Loucy (cell line): Measurements from ENCODE around the gene KIRREL3.

Experiments used
- H2AFZ ChIP-seq: fragments of 200-600 bp; sonication (generic); 2 replicates; pipeline ENCODE4 v1.6.0; 2016; ENCODE audit warnings: antibody characterized with exemption, mild to moderate bottlenecking, low read length, moderate library complexity
- H3F3A ChIP-seq: fragments of 200-600 bp; 2 replicates; pipeline ENCODE4 v1.6.0; 2016; ENCODE audit warnings: antibody characterized with exemption, low read depth, mild to moderate bottlenecking
- H3K27me3 ChIP-seq: fragments of 200-600 bp; sonication (generic); 2 replicates; pipeline ENCODE4 v1.6.1; 2014; ENCODE audit warnings: low read length, mild to moderate bottlenecking; ENCODE audit not compliant: insufficient read depth, poor library complexity, severe bottlenecking
- H3K36me3 ChIP-seq: fragments of 200-600 bp; sonication (generic); 2 replicates; pipeline ENCODE4 v1.6.1; 2016; ENCODE audit warnings: low read length; ENCODE audit not compliant: insufficient read depth
- H3K4me1 ChIP-seq: fragments of 200-600 bp; sonication (generic); 2 replicates; pipeline ENCODE4 v1.5.1; 2014; ENCODE audit warnings: low read length, mild to moderate bottlenecking; ENCODE audit not compliant: insufficient read depth, poor library complexity, severe bottlenecking
- H3K4me2 ChIP-seq: fragments of 200-600 bp; sonication (generic); 2 replicates; pipeline ENCODE4 v1.6.0; 2014; ENCODE audit warnings: antibody characterized with exemption, low read length, low read depth, mild to moderate bottlenecking; ENCODE audit not compliant: poor library complexity, severe bottlenecking
- H3K4me3 ChIP-seq: fragments of 200-600 bp; sonication (generic); 2 replicates; pipeline ENCODE4 v1.5.1; 2014; ENCODE audit warnings: low read length, mild to moderate bottlenecking, mixed read lengths; ENCODE audit not compliant: poor library complexity, severe bottlenecking
- H3K79me2 ChIP-seq: fragments of 200-600 bp; sonication (generic); 2 replicates; pipeline ENCODE4 v1.6.1; 2014; ENCODE audit warnings: low read length; ENCODE audit not compliant: insufficient read depth
- H3K9ac ChIP-seq: fragments of 200-600 bp; sonication (generic); 2 replicates; pipeline ENCODE4 v1.6.0; 2014; ENCODE audit warnings: mild to moderate bottlenecking, low read depth, low read length, moderate library complexity; ENCODE audit not compliant: poor library complexity, severe bottlenecking
- H3K9me2 ChIP-seq: fragments of 200-600 bp; sonication (generic); replicated peaks from 2 replicates; pipeline ENCODE4 v1.6.1; 2016; ENCODE audit warnings: low read depth, low read length, mixed read lengths
- H3K9me3 ChIP-seq: fragments of 200-600 bp; sonication (generic); 2 replicates; pipeline ENCODE4 v1.6.1; 2014; ENCODE audit warnings: mild to moderate bottlenecking, antibody characterized with exemption, low read length, low read depth; ENCODE audit not compliant: insufficient read depth
- H4K20me1 ChIP-seq: fragments of 200-600 bp; sonication (generic); 2 replicates; pipeline ENCODE4 v1.6.0; 2014; ENCODE audit warnings: antibody characterized with exemption, low read length, mild to moderate bottlenecking; ENCODE audit not compliant: insufficient read depth, poor library complexity, severe bottlenecking
- EZH2phosphoT487 ChIP-seq: fragments of 200-600 bp; IDR thresholded peaks from 2 replicates; pipeline ENCODE4 v1.6.1; 2018; ENCODE audit warnings: antibody characterized with exemption, mild to moderate bottlenecking, moderate library complexity, borderline replicate concordance
- TF ChIP-seq, protein P1 (sequence below): fragments of 200-600 bp; sonication (generic); conservative IDR thresholded peaks from 2 replicates; pipeline ENCODE4 v1.5.1; 2014; ENCODE audit warnings: mild to moderate bottlenecking, antibody characterized with exemption, low read length

KIRREL3 gene

GRCh38 chr11:126676536-126676935 lies 324.0 kb downstream of the KIRREL3 start:
- H3K9me3 ChIP-seq, result no peaks in the 10 kb centered on the region
- no peaks in the 10 kb centered on the region for H3K9me2 ChIP-seq
- H4K20me1 ChIP-seq, result no peaks in the 10 kb centered on the region
- no peaks in the 10 kb centered on the region for H3K79me2 ChIP-seq
- TF ChIP-seq EZH2phosphoT487, result no peak
- TF ChIP-seq, protein P1, sequence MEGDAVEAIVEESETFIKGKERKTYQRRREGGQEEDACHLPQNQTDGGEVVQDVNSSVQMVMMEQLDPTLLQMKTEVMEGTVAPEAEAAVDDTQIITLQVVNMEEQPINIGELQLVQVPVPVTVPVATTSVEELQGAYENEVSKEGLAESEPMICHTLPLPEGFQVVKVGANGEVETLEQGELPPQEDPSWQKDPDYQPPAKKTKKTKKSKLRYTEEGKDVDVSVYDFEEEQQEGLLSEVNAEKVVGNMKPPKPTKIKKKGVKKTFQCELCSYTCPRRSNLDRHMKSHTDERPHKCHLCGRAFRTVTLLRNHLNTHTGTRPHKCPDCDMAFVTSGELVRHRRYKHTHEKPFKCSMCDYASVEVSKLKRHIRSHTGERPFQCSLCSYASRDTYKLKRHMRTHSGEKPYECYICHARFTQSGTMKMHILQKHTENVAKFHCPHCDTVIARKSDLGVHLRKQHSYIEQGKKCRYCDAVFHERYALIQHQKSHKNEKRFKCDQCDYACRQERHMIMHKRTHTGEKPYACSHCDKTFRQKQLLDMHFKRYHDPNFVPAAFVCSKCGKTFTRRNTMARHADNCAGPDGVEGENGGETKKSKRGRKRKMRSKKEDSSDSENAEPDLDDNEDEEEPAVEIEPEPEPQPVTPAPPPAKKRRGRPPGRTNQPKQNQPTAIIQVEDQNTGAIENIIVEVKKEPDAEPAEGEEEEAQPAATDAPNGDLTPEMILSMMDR, result no peak
- H3K4me2 ChIP-seq, result no peak overlapping the region
- no peaks in the 10 kb centered on the region for H3F3A ChIP-seq
- no peak overlapping the region for H3K4me3 ChIP-seq
- H3K4me1 ChIP-seq, result no peaks in the 10 kb centered on the region
- no peaks in the 10 kb centered on the region for H3K27me3 ChIP-seq
- H3K9ac ChIP-seq, result no peak overlapping the region
- H3K36me3 ChIP-seq, result no peaks in the 10 kb centered on the region
- no peak overlapping the region for H2AFZ ChIP-seq

- Histone ChIP-seq H3K9me3 (no peaks in the 10 kb centered on the region), H3K4me2 (no peak overlapping the region), H3K9ac (no peak overlapping the region), H2AFZ (no peak overlapping the region), H4K20me1 (no peaks in the 10 kb centered on the region), H3K4me3 (no peak overlapping the region), H3K27me3 (no peaks in the 10 kb centered on the region), H3K9me2 (no peaks in the 10 kb centered on the region), H3K79me2 (no peaks in the 10 kb centered on the region), H3K36me3 (no peaks in the 10 kb centered on the region), H3F3A (no peaks in the 10 kb centered on the region), H3K4me1 (no peaks in the 10 kb centered on the region)
- TF ChIP-seq, protein P1, result no peak
- no peak for TF ChIP-seq EZH2phosphoT487
Measured at GRCh38 chr11:126673319-126673718, 327.3 kb downstream of the KIRREL3 start.

- H3K36me3 ChIP-seq, result no peaks in the 10 kb centered on the region
- H3K9me2 ChIP-seq, result no peaks in the 10 kb centered on the region
- TF ChIP-seq, protein P1, result no peak
- no peak for TF ChIP-seq EZH2phosphoT487
- no peak overlapping the region for H3K4me3 ChIP-seq
- no peaks in the 10 kb centered on the region for H3F3A ChIP-seq
- no peaks in the 10 kb centered on the region for H3K9me3 ChIP-seq
- no peaks in the 10 kb centered on the region for H3K4me1 ChIP-seq
- H3K9ac ChIP-seq, result no peak overlapping the region
- no peak overlapping the region for H3K4me2 ChIP-seq
- H2AFZ ChIP-seq, result no peak overlapping the region
- H4K20me1 ChIP-seq, result no peaks in the 10 kb centered on the region
- H3K79me2 ChIP-seq, result no peaks in the 10 kb centered on the region
- H3K27me3 ChIP-seq, result no peaks in the 10 kb centered on the region
Measured at GRCh38 chr11:126669416-126669815, 331.2 kb downstream of the KIRREL3 start.
